ENCODE results near the gene TTC21B.

Gene TTC21B

GRCh38 chr2:165920748-165921147 is 32.8 kb downstream of the TTC21B start:
- DNase-seq = no peak

- no peak for DNase-seq
Measured at GRCh38 chr2:165913636-165914035, 39.9 kb downstream of the TTC21B start.

- DNase-seq = no peak
Measured at GRCh38 chr2:165911981-165912380, 41.6 kb downstream of the TTC21B start.

- no peak for DNase-seq
Measured at GRCh38 chr2:165911231-165911630, 42.3 kb downstream of the TTC21B start.

- DNase-seq = no peak
Measured at GRCh38 chr2:165909466-165909865, 44.1 kb downstream of the TTC21B start.

GRCh38 chr2:165905854-165906253 is 47.7 kb downstream of the TTC21B start:
- DNase-seq = no peak

- no peak for DNase-seq
Measured at GRCh38 chr2:165905269-165905668, 48.3 kb downstream of the TTC21B start.

- no peak for DNase-seq
Measured at GRCh38 chr2:165904432-165904831, 49.1 kb downstream of the TTC21B start.

GRCh38 chr2:165903406-165903805 is 50.2 kb downstream of the TTC21B start:
- DNase-seq = no peak

- no peak for DNase-seq
Measured at GRCh38 chr2:165902934-165903333, 50.6 kb downstream of the TTC21B start.

- no peak for DNase-seq
Measured at GRCh38 chr2:165901620-165902298, 51.8 kb downstream of the TTC21B start.

- no peak for DNase-seq
Measured at GRCh38 chr2:165899311-165899710, 54.3 kb downstream of the TTC21B start.

GRCh38 chr2:165898381-165898780 is 55.2 kb downstream of the TTC21B start:
- no peak for DNase-seq

GRCh38 chr2:165897726-165898125 is 55.9 kb downstream of the TTC21B start:
- DNase-seq = no peak

- DNase-seq = no peak
Measured at GRCh38 chr2:165897074-165897473, 56.5 kb downstream of the TTC21B start.

- DNase-seq = no peak
Measured at GRCh38 chr2:165895974-165896373, 57.6 kb downstream of the TTC21B start.

- no peak for DNase-seq
Measured at GRCh38 chr2:165893556-165893955, 60.0 kb downstream of the TTC21B start.

- DNase-seq = no peak
Measured at GRCh38 chr2:165892526-165892925, 61.0 kb downstream of the TTC21B start.

- no peak for DNase-seq
Measured at GRCh38 chr2:165891943-165892342, 61.6 kb downstream of the TTC21B start.

GRCh38 chr2:165891345-165891744 is 62.2 kb downstream of the TTC21B start:
- DNase-seq = no peak

GRCh38 chr2:165889798-165890197 is 63.8 kb downstream of the TTC21B start:
- no peak for DNase-seq

- no peak for DNase-seq
Measured at GRCh38 chr2:165889158-165889557, 64.4 kb downstream of the TTC21B start.

- no peak for DNase-seq
Measured at GRCh38 chr2:165888171-165888570, 65.4 kb downstream of the TTC21B start.

GRCh38 chr2:165886487-165887146 is 67.0 kb downstream of the TTC21B start:
- no peak for DNase-seq

Data from stimulated activated CD4-positive, alpha-beta T cell treated with anti-CD3 and anti-CD28 coated beads, Interleukin-2, amount 100 ng/mL, for 24 hours (primary cell).